Mesendoderm (in vitro differentiated cells): ENCODE measurements around the gene BBS9.

Experiments
- DNase-seq: peaks from one replicate; pipeline ENCODE4 v3.0.0; 2013
- H2AK5ac ChIP-seq: 2 replicates; pipeline ENCODE4 v1.6.1; 2013; ENCODE audit warnings: low read length, inconsistent platforms
- H2BK120ac ChIP-seq: 2 replicates; pipeline ENCODE4 v1.6.1; 2013; ENCODE audit warnings: low read depth, mild to moderate bottlenecking, low read length, moderate library complexity, mixed read lengths
- H2BK15ac ChIP-seq: replicated peaks from 2 replicates; pipeline ENCODE4 v1.6.1; 2013; ENCODE audit warnings: low read depth, mild to moderate bottlenecking, moderate library complexity
- H2BK5ac ChIP-seq: 2 replicates; pipeline ENCODE4 v1.6.1; 2013; ENCODE audit warnings: low read length, inconsistent platforms
- H3K18ac ChIP-seq: 2 replicates; pipeline ENCODE4 v1.6.1; 2013; ENCODE audit warnings: mild to moderate bottlenecking, low read length, mixed read lengths
- H3K23ac ChIP-seq: one replicate; pipeline ENCODE4 v1.6.1; 2013; ENCODE audit warnings: low read length
- H3K27ac ChIP-seq: 2 replicates; pipeline ENCODE4 v1.5.1; 2013; ENCODE audit warnings: low read depth, mild to moderate bottlenecking, inconsistent platforms, low read length, moderate library complexity
- H3K27me3 ChIP-seq: 2 replicates; pipeline ENCODE4 v1.6.1; 2013; ENCODE audit warnings: low read length, control low read depth, mild to moderate bottlenecking, inconsistent platforms; ENCODE audit not compliant: insufficient read depth, poor library complexity
- H3K36me3 ChIP-seq: 2 replicates; pipeline ENCODE4 v1.6.1; 2013; ENCODE audit warnings: low read length, inconsistent platforms; ENCODE audit not compliant: control insufficient read depth, insufficient read depth
- H3K4ac ChIP-seq: one replicate; pipeline ENCODE4 v1.6.1; 2013; ENCODE audit warnings: low read depth, mild to moderate bottlenecking, low read length, moderate library complexity
- H3K4me1 ChIP-seq: 2 replicates; pipeline ENCODE4 v1.6.1; 2013; ENCODE audit warnings: low read depth, low read length, inconsistent platforms; ENCODE audit not compliant: control insufficient read depth
- H3K4me2 ChIP-seq: 2 replicates; pipeline ENCODE4 v1.6.1; 2013; ENCODE audit warnings: low read length
- H3K4me3 ChIP-seq: 2 replicates; pipeline ENCODE4 v1.5.1; 2013; ENCODE audit warnings: mild to moderate bottlenecking, low read length
- H3K56ac ChIP-seq: one replicate; pipeline ENCODE4 v1.6.1; 2013; ENCODE audit warnings: low read length
- H3K79me1 ChIP-seq: 2 replicates; pipeline ENCODE4 v1.6.1; 2013; ENCODE audit warnings: low read length, inconsistent platforms
- H3K79me2 ChIP-seq: 2 replicates; pipeline ENCODE4 v1.6.1; 2013; ENCODE audit warnings: mild to moderate bottlenecking, low read length; ENCODE audit not compliant: control insufficient read depth, insufficient read depth
- H3K9ac ChIP-seq: 2 replicates; pipeline ENCODE4 v1.6.1; 2013; ENCODE audit warnings: low read length, inconsistent platforms
- H4K5ac ChIP-seq: one replicate; pipeline ENCODE4 v1.6.1; 2013; ENCODE audit warnings: low read length
- H4K8ac ChIP-seq: one replicate; pipeline ENCODE4 v1.6.1; 2013; ENCODE audit warnings: low read depth, mild to moderate bottlenecking, control low read depth, low read length, moderate library complexity
- WGBS: extraction: QIAGEN DNeasy Blood & Tissue Kit; methylation state at CpG from one replicate; pipeline ENCODE4 v1.1.7; 2013; ENCODE audit warnings: low lambda C conversion rate, missing lambda C conversion rate; ENCODE audit not compliant: insufficient coverage; ENCODE audit errors: extremely low coverage; 5-methylcytosine and 5-hydroxymethylcytosine counted together

Gene BBS9

DNA sequence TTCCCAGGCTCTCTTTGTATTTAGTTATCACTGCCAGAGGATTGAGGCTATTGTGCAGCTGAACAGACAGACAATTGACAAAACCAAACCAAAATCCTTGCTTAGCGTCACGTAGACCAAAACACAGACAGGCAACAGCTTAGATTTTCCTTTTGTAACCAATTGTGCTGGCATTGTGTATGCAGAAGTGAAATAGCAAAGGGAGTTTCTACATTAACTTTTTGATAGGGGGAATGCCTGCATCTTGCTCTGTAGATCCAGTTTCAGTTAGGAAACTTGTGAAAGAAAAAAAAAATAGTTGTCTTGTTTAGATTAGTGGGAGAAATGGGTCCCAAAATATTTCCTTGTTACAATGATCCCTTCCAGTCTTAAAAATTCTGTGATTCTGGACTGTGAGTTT, 333.8 kb downstream of the BBS9 start:
- H3K18ac ChIP-seq = no peak overlapping the region
- H4K8ac ChIP-seq = no peak overlapping the region
- no peak overlapping the region for H4K5ac ChIP-seq
- H3K79me1 ChIP-seq = no peaks in the 10 kb centered on the region
- no peak overlapping the region for H3K9ac ChIP-seq
- no peak for DNase-seq
- no CpG with 5 or more reads among the region's 2 CpGs for WGBS
- H3K4ac ChIP-seq = no peak overlapping the region
- H3K79me2 ChIP-seq = no peaks in the 10 kb centered on the region
- no peak overlapping the region for H3K4me3 ChIP-seq
- no peak overlapping the region for H2BK5ac ChIP-seq
- no peak overlapping the region for H2BK120ac ChIP-seq
- H3K4me2 ChIP-seq = no peak overlapping the region
- H2AK5ac ChIP-seq = no peak overlapping the region
- H2BK15ac ChIP-seq = no peak overlapping the region
- no peak overlapping the region for H3K27ac ChIP-seq
- H3K27me3 ChIP-seq = no peaks in the 10 kb centered on the region
- no peak overlapping the region for H3K23ac ChIP-seq
- H3K36me3 ChIP-seq = no peaks in the 10 kb centered on the region
- H3K56ac ChIP-seq = no peak overlapping the region
- H3K4me1 ChIP-seq = no peaks in the 10 kb centered on the region

- no peaks in the 10 kb centered on the region for H3K27me3 ChIP-seq
- no peak overlapping the region for H3K18ac ChIP-seq
- no peak overlapping the region for H3K56ac ChIP-seq
- H3K4me2 ChIP-seq = no peak overlapping the region
- H3K79me1 ChIP-seq = no peaks in the 10 kb centered on the region
- no CpG with 5 or more reads among the region's 4 CpGs for WGBS
- H3K4ac ChIP-seq = no peak overlapping the region
- no peak overlapping the region for H2BK15ac ChIP-seq
- H4K5ac ChIP-seq = no peak overlapping the region
- H3K79me2 ChIP-seq = no peaks in the 10 kb centered on the region
- no peak overlapping the region for H4K8ac ChIP-seq
- DNase-seq = no peak
- no peaks in the 10 kb centered on the region for H3K36me3 ChIP-seq
- H3K4me1 ChIP-seq = no peaks in the 10 kb centered on the region
- no peak overlapping the region for H3K23ac ChIP-seq
- H2AK5ac ChIP-seq = no peak overlapping the region
- H2BK120ac ChIP-seq = no peak overlapping the region
- no peak overlapping the region for H2BK5ac ChIP-seq
- H3K27ac ChIP-seq = no peak overlapping the region
- no peak overlapping the region for H3K4me3 ChIP-seq
- no peak overlapping the region for H3K9ac ChIP-seq
These were observed 336.8 kb downstream of the BBS9 start for GRCh38 chr7:33466203-33466602.

GRCh38 chr7:33471636-33472242, 342.4 kb downstream of the BBS9 start:
- Histone ChIP-seq H2AK5ac (no peak overlapping the region), H3K27ac (no peak overlapping the region), H3K79me1 (no peaks in the 10 kb centered on the region), H4K5ac (no peak overlapping the region), H3K4me1 (peaks cover 3% of the 10 kb centered on the region), H3K4ac (no peak overlapping the region), H2BK120ac (no peak overlapping the region), H3K18ac (no peak overlapping the region), H3K4me2 (no peak overlapping the region), H3K36me3 (no peaks in the 10 kb centered on the region), H2BK15ac (no peak overlapping the region), H2BK5ac (no peak overlapping the region), H3K4me3 (no peak overlapping the region), H3K9ac (no peak overlapping the region), H4K8ac (no peak overlapping the region), H3K56ac (no peak overlapping the region), H3K79me2 (no peaks in the 10 kb centered on the region), H3K27me3 (no peaks in the 10 kb centered on the region), H3K23ac (no peak overlapping the region)
- no peak for DNase-seq
- no CpG with 5 or more reads among the region's 3 CpGs for WGBS

GRCh38 chr7:33472348-33473025, 343.1 kb downstream of the BBS9 start:
- no peak overlapping the region for H3K23ac ChIP-seq
- H3K4me2 ChIP-seq = no peak overlapping the region
- H2BK5ac ChIP-seq = no peak overlapping the region
- H3K27ac ChIP-seq = no peak overlapping the region
- no peak for DNase-seq
- H4K8ac ChIP-seq = no peak overlapping the region
- no CpG with 5 or more reads among the region's 4 CpGs for WGBS
- no peak overlapping the region for H4K5ac ChIP-seq
- H2BK120ac ChIP-seq = no peak overlapping the region
- H3K27me3 ChIP-seq = no peaks in the 10 kb centered on the region
- H3K56ac ChIP-seq = no peak overlapping the region
- H3K36me3 ChIP-seq = no peaks in the 10 kb centered on the region
- no peak overlapping the region for H3K9ac ChIP-seq
- no peak overlapping the region for H2AK5ac ChIP-seq
- H3K4me3 ChIP-seq = no peak overlapping the region
- no peaks in the 10 kb centered on the region for H3K79me1 ChIP-seq
- no peak overlapping the region for H3K18ac ChIP-seq
- no peaks in the 10 kb centered on the region for H3K79me2 ChIP-seq
- H3K4me1 ChIP-seq = peaks cover 3% of the 10 kb centered on the region
- no peak overlapping the region for H2BK15ac ChIP-seq
- no peak overlapping the region for H3K4ac ChIP-seq

DNA sequence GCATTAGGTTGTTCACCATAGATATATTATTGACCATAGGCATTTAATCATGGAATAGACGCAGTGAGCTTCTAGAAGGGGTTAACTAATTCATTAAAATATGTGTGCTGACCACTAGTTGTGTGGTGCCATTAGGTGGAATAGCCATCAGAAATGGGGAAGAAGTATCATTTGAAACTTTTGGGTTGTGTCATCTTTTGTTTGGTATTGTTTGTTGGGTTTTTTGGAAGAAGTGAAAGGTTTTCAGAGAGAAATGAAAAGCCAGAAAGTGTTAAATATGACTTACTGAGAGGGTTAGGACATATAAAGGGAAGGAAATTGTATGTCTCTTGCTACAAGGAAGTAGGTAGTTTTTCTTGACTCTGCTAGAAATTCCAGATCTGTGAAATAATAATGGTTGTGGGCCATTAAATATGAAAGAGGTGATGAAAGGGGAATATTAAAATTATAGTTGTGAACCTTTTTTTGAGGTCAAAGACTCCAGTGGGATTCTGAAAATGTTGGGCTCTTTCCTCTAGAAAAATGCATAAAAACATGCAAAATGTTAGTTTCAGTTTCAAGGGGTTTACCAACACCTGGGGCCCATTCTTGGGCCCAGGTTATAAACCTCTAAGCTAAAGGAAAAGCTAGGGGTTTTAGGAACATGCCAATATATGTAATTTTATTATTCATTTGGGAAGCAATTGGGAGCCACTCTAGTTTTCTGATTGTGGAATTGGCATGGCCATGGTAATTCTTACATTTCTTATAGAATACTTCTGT, 348.5 kb downstream of the BBS9 start:
- WGBS = no CpG with 5 or more reads among the region's 1 CpG
- Histone ChIP-seq H3K79me1 (no peaks in the 10 kb centered on the region), H2BK15ac (no peak overlapping the region), H3K4me1 (peaks cover 3% of the 10 kb centered on the region), H3K27ac (no peak overlapping the region), H2BK120ac (no peak overlapping the region), H2AK5ac (no peak overlapping the region), H3K4me2 (no peak overlapping the region), H3K18ac (no peak overlapping the region), H3K27me3 (no peaks in the 10 kb centered on the region), H4K5ac (no peak overlapping the region), H4K8ac (no peak overlapping the region), H3K79me2 (no peaks in the 10 kb centered on the region), H3K4me3 (no peak overlapping the region), H3K9ac (no peak overlapping the region), H3K4ac (no peak overlapping the region), H2BK5ac (no peak overlapping the region), H3K36me3 (no peaks in the 10 kb centered on the region), H3K56ac (no peak overlapping the region), H3K23ac (no peak overlapping the region)
- no peak for DNase-seq
